PC-3 (cell line): ENCODE results near the gene ZFP36.

Experiments used
- CTCF ChIP-seq: fragments of 300-600 bp; sonication (generic); conservative IDR thresholded peaks from 2 replicates; pipeline ENCODE4 v1.5.1; 2017; ENCODE audit warnings: antibody characterized with exemption, low read depth, mild to moderate bottlenecking, low read length
- EZH2 ChIP-seq: fragments of 300-600 bp; sonication (generic); IDR thresholded peaks from one replicate; pipeline ENCODE4 v1.6.1; 2017; ENCODE audit warnings: antibody characterized with exemption, mild to moderate bottlenecking, low read length; ENCODE audit not compliant: unreplicated experiment

GRCh38 chr19:39380521-39381502, 25.8 kb upstream of the ZFP36 start:
- TF ChIP-seq CTCF (no peak), EZH2 (no peak)
